Right ventricle myocardium superior (tissue), 1 donor: Measurements from ENCODE around the gene CD74. TPM values are rescaled to one million over a fixed set of nuclear protein-coding genes. Genes with fewer than 3 reads are reported as not detected.
A peak's percentile ranks its signal among the peaks of the same experiment; 100 is the strongest.

Experiments used
- ATAC-seq: fragments of 200-7000 bp; cut with Tn5 transposase; one replicate; pipeline ENCODE4 v1.9.1; 2020; ENCODE audit warnings: mild to moderate bottlenecking; ENCODE audit not compliant: poor library complexity
- DNase-seq: peaks from one replicate; pipeline ENCODE4 v3.0.0-alpha.2; 2020
- intact Hi-C: fragments of 100-400 bp; cut with DNase I; formaldehyde crosslinking; loops from one replicate; pipeline ENCODE4 v1.11.2; 2022
- total RNA-seq: library from RNA; stranded (reverse); fragmentation: NEBNext Ultra II Directional; extraction: Animal tissue kit (Norgen Biotek cat#: 25700); gene quantifications from one replicate; pipeline ENCODE4 v1.2.1, GENCODE V29; 2021
- donor health status: DM: no; HTN: yes; CAD: no; lungs with severe emphysema.

CD74 gene
- total RNA-seq, 1 donor from 2014 or later = 263 TPM

DNA sequence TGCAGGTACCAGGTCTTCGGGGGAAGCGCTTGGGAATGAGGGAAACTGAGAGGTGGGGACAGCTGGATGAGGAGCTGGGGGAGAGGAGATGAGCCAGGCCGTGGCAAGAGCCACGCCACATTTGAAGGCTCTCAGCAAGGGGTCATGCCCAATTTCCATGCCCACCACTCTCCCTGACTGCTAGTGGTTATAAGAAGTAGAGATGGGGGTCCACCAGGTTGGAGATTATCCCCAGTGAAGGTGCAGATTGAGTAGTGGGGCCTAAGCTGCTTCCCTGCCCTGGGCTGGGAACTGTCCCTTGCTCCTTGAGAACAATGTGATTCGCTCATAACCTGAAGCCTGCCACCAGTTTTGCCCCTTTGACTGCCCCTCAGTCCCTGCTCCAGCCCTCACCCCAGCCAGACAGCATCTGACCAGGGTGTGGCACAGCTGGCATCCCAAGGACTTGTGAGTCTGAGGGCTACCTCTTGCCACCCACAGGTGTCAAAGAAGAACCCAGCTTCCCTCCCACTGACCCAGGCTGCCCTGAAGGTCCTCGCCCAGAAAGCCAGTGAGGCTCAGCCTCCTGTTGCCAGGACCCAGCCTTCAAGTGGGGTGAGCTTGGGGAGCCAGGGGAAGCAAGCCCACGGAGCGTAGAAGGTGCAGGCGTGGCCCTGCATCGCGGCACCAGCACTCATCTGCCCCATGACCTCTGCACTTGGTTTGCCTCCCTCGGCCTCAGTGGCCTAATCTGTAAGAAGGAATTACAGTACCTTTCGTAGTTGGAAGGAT, 21.5 kb downstream of the CD74 start:
- no peak for DNase-seq
- intact Hi-C loops = no loop called here
- no peak for ATAC-seq

DNA sequence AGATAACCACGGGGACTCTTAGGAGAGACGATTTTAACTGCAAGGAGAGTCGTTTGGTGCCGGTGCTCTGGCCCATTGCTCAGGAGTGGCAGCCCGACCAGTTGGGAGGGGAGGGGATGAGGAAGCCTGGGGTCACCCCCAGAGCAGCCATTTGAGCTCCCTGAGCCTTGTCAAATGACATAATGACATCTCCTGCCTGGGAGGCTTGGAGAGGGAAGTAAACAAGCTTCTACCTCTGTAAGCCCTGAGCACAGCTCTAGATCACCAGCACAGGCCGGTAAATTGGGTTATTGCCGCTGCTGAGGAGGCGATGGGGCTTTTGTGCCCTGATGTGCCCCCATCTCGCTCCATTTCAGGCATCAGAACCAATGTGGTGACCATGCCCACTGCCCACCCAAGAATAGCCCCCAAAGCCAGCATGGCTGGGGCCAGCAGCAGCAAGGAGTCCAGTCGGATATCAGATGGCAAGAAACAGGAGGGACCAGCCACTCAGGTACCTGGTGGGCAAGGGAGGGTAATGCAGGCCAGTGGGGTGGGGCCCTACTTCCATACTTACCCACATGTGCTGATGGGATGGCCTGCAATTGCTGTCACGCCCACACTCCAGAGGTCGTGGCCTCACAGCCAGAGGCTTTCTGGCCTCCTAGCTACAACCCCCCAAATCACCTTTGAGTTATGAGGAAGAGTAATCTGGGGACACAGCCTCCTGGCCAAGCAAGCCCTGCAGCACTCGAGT, 23.0 kb downstream of the CD74 start:
- ATAC-seq (no peak), DNase-seq (no peak)
- intact Hi-C loops = no loop called here

DNA sequence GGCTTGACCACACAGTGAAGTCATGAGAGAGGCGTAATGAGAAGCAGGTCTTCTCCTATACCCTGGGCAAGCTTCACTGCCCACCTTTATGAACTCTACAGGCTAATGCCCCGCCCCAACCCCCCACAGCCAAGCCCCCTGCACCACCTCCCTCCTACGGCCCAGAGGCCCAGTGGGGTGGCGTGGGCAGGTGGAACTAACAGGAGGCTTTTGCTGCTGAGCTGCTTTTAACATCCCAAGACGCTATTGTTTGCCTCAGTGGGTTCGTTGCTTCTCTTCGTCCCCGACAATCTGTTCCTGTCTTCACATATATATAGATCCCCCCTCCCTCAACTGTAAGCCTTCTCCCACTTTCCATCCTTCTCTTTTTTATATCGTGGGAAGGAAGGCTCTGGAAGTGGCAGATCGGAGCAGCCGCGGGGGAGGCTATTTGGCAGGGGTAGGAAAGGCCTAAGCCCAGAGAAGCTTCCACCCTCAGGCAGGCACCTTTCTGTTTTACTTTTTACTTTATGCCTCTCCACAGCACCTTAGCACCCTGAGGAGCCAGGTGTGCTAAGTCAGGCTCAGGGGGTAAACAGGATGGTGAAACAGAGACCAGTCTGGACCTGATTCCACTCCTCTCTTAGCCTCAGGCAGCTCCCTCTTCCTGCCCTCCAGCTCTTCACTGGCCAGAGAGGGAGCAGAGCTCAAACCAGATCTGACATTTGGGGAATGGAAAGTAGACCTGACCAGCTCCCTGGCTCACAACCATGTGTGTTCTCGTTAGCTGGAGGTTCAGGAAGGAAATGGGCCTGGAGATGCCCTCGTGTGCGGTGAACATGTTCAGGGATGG, 26.5 kb downstream of the CD74 start:
- DNase-seq (no peak), ATAC-seq (no peak)
- intact Hi-C loops = no loop called here

DNA sequence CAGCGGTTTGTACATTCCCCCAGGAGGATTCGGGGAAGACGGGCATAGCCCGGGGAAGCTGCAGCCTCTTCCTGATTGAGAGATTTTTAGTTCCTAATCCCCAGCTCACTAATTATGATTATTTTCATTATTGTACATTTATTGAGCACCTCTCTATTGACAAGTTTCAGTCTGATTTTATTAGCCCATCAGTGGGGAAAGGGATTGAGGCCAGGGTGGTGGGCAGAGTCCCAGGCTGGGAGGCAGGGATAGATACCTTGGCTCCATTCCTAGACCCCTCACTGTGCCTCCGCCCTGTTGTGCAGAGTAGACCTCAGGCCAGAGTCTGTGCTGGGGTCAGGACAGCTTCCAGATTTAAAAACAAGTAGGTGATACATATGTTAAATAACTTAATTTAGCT, 28.0 kb downstream of the CD74 start:
- DNase-seq (no peak), ATAC-seq (no peak)
- intact Hi-C loops = no loop called here

DNA sequence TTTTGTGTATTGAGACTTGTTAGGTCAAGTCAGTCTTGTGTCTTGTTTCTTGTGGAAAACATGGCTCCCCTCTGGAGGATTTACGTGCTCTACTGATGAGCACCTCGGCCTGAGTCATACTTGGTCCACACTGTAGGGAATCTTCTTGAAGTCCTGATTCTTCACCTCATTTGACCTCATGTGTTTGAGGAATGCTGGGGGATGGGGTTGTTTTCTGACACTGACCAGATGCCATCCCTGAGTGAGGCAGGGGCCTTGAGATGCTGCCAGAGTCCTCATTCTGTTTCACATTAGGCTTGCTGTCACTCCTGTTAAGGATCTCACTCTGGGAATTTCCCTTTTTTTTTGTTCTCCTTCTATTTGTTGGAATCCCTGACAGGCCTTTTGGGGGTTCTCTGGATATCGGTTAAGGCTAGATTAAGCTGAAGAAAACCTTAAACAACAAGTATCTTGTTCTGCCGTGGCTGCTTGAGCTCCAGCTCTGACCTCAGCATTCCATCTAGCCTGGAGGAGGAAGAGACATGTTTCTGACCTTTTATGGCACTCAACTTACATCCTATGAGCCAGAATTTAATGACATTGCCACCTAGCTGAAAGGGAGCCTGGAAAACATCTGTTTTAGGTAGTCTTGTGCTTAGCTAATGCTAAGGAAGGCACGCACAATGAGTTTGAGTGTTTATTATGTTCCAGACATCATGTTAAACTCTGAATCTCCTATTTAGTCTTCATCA, 34.6 kb downstream of the CD74 start:
- intact Hi-C loops = no loop called here
- no peak for ATAC-seq
- no peak for DNase-seq

DNA sequence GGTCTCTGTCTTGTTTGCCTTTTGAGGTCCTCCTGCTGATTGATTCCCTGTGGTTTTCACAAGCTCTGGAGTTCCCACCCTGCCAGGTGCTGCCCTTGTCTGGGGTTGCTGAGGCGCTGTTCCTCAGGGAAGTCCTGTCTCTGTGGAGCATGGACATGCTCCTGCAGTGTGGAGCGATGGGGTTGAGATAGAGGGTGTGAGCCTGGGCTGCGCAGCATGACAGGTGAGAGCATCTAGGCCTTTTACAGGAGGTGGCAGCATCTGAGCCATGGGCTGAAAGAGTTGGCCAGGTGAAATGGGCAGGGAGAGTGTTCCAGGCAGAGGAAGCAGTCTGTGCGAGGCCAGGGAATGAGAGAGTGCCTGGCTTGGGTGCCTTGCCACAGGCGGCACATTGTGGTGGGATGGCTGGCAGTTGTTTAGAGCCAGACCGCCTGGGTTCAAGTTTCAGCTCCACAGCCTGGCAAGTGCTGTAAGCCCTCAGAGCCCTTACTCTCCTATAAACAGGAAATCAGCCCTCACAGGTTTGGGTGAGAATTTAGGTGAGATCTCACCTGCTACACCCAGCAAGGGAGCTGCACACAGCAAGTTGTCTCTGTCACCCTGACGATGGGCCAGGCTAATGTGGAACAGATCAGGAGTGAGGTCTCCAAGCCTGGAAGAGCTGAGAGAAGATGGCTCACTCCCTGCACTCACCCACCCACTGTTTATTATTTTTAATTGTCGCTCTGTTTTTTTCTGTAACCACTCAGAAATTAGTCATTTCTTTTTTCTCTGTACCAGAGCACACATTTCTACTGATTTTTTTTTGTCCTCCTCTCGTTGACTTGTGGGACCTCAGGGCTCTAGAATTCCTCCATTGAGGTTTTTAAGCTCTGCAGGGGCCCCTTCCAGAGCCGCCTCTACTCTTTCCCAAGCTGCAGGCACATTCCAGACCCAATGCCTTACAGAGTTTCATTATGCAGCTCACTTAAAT, 35.6 kb downstream of the CD74 start:
- DNase-seq (no peak), ATAC-seq (no peak)
- intact Hi-C loops = no loop called here

DNA sequence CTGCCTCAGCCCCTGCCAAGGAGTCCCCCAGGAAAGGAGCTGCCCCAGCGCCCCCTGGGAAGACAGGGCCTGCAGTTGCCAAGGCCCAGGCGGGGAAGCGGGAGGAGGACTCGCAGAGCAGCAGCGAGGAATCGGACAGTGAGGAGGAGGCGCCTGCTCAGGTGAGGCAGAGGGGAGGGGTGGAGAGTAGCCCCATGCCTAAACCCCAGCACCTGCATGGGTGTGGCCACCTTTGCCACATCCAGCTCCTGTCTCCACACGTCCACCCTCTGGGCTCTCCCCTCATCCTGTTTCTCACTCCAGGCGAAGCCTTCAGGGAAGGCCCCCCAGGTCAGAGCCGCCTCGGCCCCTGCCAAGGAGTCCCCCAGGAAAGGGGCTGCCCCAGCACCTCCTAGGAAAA, 38.1 kb downstream of the CD74 start:
- DNase-seq (no peak), ATAC-seq (no peak)
- intact Hi-C loops = no loop called here

DNA sequence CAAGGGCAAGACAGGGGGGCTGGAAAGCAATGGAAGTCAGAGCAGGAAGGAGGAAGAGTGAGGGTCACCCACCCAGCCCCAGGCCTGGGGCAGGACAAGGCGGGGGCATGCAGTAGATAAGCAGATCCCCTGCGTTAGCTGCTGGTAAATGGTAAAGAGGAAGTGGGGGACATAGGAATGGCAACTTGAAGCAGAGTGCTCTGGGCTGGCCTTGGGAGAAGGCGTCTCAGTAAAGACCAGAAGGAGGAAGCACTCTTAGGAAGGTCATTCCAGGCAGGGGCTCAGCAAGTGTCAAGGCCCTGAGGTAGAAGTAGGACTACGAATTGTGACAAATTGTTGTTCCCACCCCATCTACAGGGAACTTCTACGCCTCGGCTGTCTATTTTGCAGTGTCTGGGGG, 40.1 kb downstream of the CD74 start:
- intact Hi-C loops = no loop called here
- ATAC-seq (no peak), DNase-seq (no peak)

DNA sequence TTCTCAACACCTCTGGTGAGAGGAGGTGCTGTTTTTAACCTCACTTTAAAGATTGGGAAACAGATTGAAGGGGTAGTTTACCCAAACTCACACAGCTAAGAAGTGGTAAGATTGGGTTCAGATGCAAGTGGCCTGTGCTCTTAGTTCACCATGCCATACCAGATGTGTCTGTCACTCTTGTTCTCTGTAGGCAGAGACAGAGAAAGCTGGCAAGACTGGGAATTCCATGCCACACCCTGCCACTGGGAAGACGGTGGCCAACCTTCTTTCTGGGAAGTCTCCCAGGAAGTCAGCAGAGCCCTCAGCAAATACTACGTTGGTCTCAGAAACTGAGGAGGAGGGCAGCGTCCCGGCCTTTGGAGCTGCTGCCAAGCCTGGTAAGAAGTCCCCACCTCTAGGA, 44.2 kb downstream of the CD74 start:
- intact Hi-C loops = no loop called here
- no peak for ATAC-seq
- no peak for DNase-seq

DNA sequence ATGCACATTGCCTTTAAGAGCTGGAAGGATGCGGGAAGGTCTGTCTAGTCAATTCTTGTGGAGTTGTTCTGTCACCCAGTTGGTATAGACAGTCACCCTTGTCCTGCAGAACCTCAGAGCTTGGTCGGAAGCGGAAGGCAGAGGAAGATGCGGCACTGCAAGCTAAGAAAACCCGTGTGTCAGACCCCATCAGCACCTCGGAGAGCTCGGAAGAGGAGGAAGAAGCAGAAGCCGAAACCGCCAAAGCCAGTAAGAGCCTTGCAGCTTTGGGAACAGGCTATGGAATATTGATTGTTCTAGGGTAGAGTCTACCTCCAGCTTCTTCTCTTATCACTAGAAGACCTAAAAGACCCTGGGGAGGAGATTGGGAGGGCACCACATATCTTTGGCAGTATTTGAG, 48.7 kb downstream of the CD74 start:
- intact Hi-C loops = no loop called here
- ATAC-seq = no peak
- DNase-seq = no peak

DNA sequence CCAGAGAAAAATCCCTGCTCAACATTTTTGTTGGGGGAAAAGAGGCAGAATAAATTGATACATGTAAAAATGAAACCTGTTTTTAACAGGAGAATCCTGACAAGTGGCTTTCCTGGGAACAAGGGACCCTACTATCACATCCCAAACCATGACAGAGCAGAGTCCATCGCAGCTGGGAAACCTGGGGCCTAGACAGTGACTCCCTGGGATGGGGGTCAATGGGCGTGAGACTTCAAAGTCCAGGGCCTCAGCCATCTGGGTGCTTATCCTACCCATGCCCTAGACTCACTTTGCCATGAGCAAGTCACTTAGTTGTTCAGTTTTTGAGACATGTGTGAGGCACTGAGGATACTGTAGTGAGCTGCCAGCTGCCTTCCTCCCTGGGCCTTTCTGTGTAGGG, 49.5 kb downstream of the CD74 start:
- ATAC-seq (no peak), DNase-seq (no peak)
- intact Hi-C loops = no loop called here

DNA sequence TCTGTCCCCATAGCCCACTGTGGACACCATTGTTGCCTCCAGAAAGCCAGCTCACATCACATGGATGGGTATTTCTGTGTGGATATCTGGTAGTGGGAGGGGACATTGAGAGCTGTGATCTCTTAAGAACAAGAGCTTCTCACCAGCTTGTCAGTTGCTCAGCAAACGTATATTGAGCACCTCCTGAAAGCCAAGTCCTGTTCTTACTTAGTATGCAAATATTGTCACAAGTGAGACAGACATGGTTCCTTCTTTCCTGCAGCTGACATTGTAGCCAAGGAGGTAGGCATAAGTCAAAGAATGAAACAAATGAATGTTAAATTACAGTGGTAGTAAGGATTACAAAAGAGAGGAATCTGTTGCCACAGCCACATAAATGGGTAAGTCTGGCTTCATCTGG, 51.4 kb downstream of the CD74 start:
- DNase-seq (no peak), ATAC-seq (no peak)
- intact Hi-C loops = no loop called here

DNA sequence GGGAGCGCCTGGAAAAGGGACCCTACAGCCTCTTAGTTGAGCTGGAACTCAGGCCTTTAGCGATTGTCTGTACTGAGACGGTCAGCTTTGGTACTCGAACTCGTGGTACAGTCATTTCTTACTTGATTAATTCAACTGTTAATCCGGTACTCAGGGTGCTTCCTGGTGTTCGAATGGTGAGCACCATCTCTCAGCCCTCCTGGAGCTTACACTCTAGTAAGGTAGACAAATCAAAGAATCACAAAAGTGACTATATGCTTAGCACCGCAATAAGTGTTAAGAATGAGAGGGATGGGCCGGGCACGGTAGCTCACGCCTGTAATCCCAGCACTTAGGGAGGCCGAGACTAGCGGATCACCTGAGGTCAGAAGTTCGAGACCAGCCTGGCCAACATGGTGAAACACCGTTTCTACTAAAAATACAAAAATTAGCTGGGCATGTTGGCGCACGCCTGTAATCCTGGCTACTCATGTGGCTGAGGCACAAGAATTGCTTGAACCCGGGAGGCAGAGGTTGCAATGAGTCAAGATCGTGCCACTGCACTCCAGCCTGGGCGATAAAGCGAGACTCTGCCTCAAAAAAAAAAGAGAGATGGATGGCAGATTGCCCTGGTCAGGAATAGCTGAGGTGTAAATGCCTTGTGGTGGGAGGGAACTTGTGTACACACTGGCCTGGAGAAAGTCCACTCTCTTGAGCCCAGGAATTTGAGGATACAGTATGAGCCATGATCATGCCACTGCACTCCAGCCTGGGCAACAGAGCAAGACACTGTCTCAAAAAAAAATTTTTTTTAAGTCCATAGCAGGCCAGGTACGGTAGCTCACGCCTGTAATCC, 54.2 kb downstream of the CD74 start:
- intact Hi-C loops = no loop called here
- ATAC-seq (no peak), DNase-seq (no peak)

DNA sequence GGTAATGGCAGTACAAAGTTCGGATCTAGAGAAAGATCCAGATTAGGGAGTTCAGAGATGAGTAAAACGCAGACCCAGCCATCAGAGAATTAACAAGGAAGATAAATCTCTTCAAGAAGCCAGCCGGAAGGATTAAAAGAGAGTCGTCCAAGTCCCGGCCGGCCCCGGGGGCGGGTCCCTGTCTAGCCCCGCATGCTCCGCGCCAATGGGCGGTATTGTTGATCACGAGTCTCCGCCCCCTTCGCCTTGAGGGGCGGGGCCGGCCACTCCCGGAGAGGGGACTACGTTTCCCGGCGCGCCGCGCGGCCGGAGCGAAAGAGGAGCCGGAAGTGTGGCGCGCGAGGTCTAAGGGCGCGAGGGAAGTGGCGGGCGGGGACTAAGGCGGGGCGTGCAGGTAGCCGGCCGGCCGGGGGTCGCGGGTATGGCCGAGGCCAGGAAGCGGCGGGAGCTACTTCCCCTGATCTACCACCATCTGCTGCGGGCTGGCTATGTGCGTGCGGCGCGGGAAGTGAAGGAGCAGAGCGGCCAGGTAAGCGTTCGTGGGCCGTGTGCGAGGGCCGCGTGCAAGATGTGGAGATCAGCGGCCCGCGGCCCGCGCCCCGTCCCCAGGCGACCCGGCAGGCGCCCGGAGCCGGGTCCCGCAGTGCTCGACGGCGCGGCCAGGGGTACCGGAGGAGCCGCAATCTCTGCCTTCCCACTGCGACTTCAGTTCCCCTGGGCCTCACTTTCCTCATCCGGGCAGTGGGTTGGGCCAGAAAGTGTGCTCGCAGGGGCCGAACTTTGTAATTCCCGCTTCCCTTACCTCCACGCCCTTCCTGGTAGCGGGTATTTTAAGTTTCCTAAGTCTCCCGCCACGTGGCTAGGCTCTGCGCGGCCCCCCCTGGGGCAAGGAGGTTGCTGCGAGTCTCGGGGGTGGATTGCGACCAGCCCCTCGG, 55.1 kb downstream of the CD74 start, which contains the start of gene TCOF1:
Gene TCOF1, plus strand, starts transcription at position 372 of the 935 bp plus-strand sequence. Its CDS starts 50 bp downstream, at position 422.
- peak; percentile 99 for ATAC-seq
- peak; percentile 99 for DNase-seq
- intact Hi-C loops = no loop called here

DNA sequence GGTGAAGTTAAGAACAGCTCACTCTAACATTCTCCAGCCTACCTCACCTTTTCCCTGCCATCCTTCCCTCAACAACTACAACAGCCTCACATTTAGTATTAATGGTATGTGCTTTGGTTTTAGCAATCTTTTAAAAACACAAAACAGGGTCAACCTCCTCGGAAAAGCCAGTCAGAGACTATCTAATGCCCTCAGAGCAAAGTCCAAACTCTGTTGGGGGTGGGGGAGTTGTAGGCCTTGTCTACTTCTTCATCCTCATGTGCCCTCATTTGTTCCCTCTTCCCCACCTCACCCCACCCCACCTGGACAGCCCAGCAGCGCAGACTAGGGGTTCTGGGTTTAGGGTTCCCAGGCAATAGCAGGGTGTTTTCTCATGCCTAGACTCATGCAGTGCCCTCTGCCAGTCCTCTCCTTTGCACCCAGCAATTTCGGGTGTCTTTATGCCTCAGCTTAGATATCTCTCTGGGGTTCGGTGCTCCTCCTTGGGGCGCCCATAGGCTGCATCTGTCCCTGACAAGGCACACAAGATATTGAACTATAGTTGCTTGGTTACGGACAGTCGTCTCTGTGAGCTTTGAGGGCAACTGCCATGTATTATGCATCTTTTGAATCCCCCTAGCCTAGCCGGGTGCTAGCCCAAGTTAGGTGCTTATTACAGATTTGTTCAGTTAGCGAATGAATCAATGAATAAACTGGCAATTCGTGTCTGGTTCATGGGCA, 56.0 kb downstream of the CD74 start:
- no peak for DNase-seq
- intact Hi-C loops = no loop called here
- ATAC-seq = no peak
